ENCODE results near the gene TRPV2.

The TRPV2 gene

DNA sequence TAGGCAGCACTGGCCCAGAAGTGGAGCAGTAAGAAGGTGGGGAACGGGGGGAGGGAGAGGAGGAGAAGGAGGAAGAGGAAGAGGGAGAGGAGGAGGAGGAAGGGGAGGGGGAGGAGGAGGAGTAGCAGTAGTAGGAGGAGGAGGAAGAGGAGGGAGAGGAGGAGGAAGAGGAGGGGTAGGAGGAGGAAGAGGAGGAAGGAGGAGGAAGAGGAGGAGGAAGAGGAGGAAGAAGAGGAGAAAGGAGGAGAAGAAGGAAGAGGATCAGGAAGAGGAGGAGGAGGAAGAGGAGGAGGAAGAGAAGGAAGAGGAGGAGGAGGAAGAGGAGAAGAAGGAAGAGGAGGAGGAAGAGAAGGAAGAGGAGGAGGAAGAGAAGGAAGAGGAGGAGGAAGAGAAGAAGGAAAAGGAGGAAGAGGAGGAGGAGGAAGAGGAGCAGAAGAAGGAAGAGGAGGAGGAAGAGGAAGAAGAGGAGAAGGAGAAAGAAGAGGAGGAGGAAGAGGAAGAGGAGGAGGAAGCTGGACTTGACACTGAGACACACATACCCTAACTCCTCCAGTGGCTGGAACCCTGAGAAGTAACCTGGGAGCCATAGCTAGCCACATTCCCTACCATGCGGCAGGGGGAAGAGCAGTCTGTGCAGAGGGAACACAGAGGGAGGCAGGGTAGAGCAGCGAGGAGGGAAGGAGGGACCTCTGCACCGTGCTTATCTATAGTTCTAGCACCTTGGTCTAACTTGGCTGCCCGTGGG lies 40.8 kb downstream of the TRPV2 start:
- no peak for DNase-seq

DNA sequence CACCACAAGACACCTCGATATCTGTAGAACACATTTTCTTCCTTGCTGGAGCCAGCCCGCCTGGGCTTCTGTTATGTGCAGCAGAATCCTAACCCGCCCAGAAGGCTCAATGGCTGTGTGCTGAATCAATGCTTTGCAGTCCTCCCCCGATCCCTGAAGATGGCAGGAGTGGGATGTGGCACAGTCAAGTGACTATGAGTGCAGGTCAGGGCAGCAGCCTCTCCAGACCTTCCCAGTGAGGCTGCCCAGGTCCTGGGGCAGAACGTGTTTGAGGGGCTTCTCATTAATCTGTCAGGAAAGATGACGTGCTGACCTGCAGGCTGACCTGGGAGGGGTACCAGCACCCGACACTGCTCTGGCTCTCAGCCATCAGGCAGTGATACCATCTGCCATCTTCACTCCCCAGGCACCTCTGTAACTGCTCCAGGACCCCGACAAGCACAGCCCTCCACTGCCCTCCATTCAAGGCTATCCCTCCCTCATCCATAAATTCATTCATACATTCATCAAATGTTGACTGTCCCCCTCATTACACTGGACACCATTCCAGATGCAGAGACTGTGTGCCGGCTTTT lies 41.5 kb downstream of the TRPV2 start:
- DNase-seq, result no peak

- DNase-seq, result no peak
These were observed 43.9 kb downstream of the TRPV2 start for GRCh38 chr17:16459271-16459670.

- no peak for DNase-seq
These were observed 44.6 kb downstream of the TRPV2 start for GRCh38 chr17:16459855-16460550.

DNA sequence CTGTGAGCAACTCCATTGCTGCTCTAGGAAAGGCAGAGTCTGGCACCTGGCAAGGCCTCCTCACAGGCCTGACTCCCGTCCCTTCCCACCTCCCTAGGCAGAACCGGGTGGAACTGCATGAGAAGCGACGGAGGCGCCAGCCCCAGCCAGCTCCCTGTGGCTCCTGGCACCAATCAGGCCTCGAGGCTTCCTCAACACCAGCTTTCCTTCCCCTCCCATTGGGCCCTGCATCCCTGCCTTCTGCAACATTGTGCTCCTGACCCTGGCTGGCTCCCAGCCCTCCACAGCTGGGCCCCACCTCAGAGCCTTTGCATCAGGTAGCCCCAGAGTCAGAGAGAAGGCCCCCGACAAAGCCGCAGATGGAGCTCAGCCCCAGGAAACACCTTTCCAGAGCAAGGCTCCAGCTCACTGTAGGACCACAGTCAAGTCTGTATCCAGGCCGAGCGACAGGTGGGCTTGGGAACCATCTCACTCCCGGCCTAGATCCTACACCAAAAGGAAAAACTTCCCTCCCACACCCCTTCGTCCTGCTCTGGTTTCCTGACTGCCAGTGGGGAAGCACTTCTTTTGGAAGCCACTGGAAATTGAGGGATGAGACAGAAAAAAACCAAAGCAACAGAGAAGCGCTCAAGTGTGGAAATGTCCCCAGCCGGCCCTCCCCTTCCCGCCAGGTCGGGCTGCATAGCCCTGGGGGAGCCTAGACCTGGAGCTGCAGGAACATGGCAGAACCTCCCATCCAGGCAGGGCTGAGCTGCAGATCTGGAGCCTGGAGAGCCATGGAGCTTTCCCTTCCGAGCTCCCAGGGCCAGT lies 45.6 kb downstream of the TRPV2 start:
- DNase-seq, result no peak

- DNase-seq, result no peak
These were observed 46.2 kb downstream of the TRPV2 start for GRCh38 chr17:16461606-16461866.

GRCh38 chr17:16462070-16462864 lies 46.9 kb downstream of the TRPV2 start:
- no peak for DNase-seq

GRCh38 chr17:16463358-16464302 lies 48.3 kb downstream of the TRPV2 start:
- peak; percentile 63 for DNase-seq

- no peak for DNase-seq
These were observed 49.1 kb downstream of the TRPV2 start for GRCh38 chr17:16464303-16465051.

- no peak for DNase-seq
These were observed 49.6 kb downstream of the TRPV2 start for GRCh38 chr17:16465052-16465312.

- DNase-seq, result no peak
These were observed 50.5 kb downstream of the TRPV2 start for GRCh38 chr17:16465861-16466338.

GRCh38 chr17:16466407-16466806 lies 51.0 kb downstream of the TRPV2 start:
- DNase-seq, result no peak

DNA sequence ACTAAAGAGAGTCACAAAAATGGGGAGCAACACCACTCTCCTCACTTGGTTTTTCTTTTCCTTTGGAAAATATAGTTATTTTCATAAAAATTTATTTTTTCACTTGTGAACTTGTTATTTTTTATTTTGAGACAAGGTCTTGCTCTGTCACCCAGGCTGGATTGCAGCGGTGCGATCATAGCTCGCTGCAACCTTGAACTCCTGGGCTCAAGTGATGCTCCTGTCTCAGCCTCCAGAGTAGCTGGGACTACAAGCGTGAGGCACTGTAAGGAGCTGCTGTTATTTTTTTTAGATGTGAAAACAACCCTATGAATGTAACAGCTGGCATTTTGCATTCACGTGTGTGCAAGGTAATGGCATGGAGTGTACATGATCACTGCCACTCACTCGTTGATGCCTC lies 51.7 kb downstream of the TRPV2 start:
- DNase-seq, result no peak

GRCh38 chr17:16467886-16468285 lies 52.5 kb downstream of the TRPV2 start:
- DNase-seq, result no peak

GRCh38 chr17:16468428-16468992 lies 53.1 kb downstream of the TRPV2 start:
- no peak for DNase-seq

- DNase-seq, result no peak
These were observed 54.9 kb downstream of the TRPV2 start for GRCh38 chr17:16470265-16470664.

DNA sequence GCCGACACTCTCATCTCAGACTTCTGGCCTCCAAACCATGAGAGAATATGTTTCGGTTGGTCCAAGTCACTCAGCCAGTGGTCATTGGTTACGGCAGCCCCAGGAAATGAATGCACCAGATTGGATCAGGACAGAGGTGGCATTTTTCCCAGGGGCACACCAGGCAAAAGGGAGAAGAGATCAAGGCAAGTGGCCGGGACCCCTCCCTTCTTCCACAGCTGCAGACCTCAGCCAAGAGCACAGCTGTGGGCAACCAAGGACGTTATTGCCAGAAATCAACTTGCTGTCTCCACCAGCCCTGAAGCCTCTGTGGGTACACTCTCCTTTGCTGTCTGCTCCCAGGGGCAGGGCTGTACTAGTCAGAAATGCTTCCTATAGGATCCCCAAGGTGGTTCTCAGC lies 55.9 kb downstream of the TRPV2 start:
- DNase-seq, result no peak

- DNase-seq, result no peak
These were observed 57.2 kb downstream of the TRPV2 start for GRCh38 chr17:16472539-16472938.

- DNase-seq, result no peak
These were observed 58.0 kb downstream of the TRPV2 start for GRCh38 chr17:16473044-16474011.
